IPS DF 6.9 (cell line): ENCODE results near the gene CCDC154.

ENCODE experiments used
- DNase-seq: peaks from one replicate; pipeline ENCODE4 v3.0.0-alpha.2; 2013; ENCODE audit warnings: low read depth, low spot score
- H3K27ac ChIP-seq: one replicate; pipeline ENCODE4 v1.5.1; 2013; ENCODE audit warnings: low read length, control low read depth
- H3K27me3 ChIP-seq: 2 replicates; pipeline ENCODE4 v1.6.1; 2013; ENCODE audit warnings: mild to moderate bottlenecking, low read length; ENCODE audit not compliant: control insufficient read depth, insufficient read depth
- H3K36me3 ChIP-seq: 2 replicates; pipeline ENCODE4 v1.6.1; 2013; ENCODE audit warnings: low read length; ENCODE audit not compliant: control insufficient read depth, insufficient read depth
- H3K4me1 ChIP-seq: 2 replicates; pipeline ENCODE4 v1.6.1; 2013; ENCODE audit warnings: low read length; ENCODE audit not compliant: control insufficient read depth, insufficient read depth
- H3K4me3 ChIP-seq: 2 replicates; pipeline ENCODE4 v1.5.1; 2013; ENCODE audit warnings: mild to moderate bottlenecking, low read length
- H3K9me3 ChIP-seq: 2 replicates; pipeline ENCODE4 v1.6.1; 2013; ENCODE audit warnings: low read length, inconsistent platforms; ENCODE audit not compliant: control insufficient read depth, insufficient read depth
- whole genome bisulfite sequencing: extraction: QIAGEN DNeasy Blood & Tissue Kit; methylation state at CpG from one replicate; pipeline ENCODE4 v1.1.7; 2013; ENCODE audit warnings: mixed read lengths, missing lambda C conversion rate; ENCODE audit not compliant: insufficient read length, insufficient coverage; 5-methylcytosine and 5-hydroxymethylcytosine counted together

CCDC154 gene

DNA sequence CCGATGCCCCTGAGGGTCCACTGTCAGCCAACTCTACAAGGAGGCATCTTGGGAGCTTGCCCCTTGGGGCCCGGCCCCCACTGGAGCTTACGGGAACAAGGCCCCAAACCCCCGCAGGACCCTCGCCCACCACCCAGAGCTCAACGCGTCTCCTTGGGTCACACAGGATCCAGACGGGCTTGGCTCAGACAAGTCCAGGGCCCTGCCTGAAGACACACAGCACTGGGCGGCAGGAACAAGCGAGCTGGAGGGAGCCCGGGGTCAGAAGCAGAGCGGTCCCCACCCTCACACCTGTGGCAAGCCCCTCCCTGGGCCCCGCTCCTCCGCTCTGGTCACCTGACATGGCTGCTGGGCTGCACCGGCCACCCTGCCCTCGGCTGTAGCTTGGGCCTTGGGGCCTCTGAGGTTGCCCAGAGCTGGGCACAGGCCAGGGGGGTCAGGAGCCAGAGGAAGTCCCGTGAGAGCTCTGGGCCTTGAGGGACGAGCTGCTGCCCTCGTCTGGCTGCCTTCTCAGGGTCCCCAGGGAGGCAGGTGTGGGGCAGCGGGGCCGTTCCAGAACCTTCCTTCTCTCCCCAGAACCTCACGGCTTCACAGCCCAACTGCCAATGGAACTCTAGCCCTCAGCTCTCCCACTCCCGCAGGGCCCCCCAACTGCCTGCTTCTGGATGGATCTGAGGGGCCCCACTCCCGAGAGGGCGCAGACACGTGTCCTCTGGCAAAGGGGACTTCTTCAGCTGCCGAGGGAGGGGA, at the start of gene CCDC154:
CCDC154 (minus strand) TSS at position 577 of the 750 bp plus-strand sequence; CDS start at position 343, 234 bp downstream.
- no CpG with 5 or more reads among the region's 27 CpGs for WGBS
- H3K27ac ChIP-seq, result no peak within 1 kb of the TSS
- peaks cover 2% of the 10 kb centered on the region; the same call in 1 of the 2 replicates for H3K4me1 ChIP-seq
- no peak for DNase-seq
- H3K9me3 ChIP-seq, result no peaks in the 10 kb centered on the region
- H3K4me3 ChIP-seq, result no peak within 1 kb of the TSS
- H3K36me3 ChIP-seq, result peaks cover 26% of the 10 kb centered on the region
- H3K27me3 ChIP-seq, result no peaks in the 10 kb centered on the region

DNA sequence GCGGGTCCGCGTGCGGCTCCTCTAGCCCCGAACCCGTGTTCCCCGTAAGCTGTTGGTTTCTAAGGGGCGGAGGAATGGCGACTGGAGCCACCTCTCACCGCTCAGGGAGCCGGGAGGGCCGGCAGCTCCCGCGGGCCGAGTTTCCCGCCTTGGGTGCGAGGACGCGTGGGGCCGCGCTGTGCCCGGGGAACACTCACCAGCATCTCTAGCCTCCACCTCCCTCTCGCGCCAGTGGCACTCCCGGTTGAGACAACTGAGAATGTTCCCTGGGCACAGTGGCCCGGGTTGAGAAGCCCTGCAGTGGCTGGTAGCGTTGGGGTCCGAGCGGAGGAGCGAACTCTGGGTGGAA, 49.4 kb upstream of the CCDC154 start:
- Histone ChIP-seq H3K4me3 (peak overlapping the region; percentile 88), H3K36me3 (peaks cover 30% of the 10 kb centered on the region), H3K27ac (no peak overlapping the region), H3K4me1 (no peaks in the 10 kb centered on the region), H3K27me3 (no peaks in the 10 kb centered on the region), H3K9me3 (no peaks in the 10 kb centered on the region)
- DNase-seq, result no peak
- WGBS, result no CpG with 5 or more reads among the region's 30 CpGs

DNA sequence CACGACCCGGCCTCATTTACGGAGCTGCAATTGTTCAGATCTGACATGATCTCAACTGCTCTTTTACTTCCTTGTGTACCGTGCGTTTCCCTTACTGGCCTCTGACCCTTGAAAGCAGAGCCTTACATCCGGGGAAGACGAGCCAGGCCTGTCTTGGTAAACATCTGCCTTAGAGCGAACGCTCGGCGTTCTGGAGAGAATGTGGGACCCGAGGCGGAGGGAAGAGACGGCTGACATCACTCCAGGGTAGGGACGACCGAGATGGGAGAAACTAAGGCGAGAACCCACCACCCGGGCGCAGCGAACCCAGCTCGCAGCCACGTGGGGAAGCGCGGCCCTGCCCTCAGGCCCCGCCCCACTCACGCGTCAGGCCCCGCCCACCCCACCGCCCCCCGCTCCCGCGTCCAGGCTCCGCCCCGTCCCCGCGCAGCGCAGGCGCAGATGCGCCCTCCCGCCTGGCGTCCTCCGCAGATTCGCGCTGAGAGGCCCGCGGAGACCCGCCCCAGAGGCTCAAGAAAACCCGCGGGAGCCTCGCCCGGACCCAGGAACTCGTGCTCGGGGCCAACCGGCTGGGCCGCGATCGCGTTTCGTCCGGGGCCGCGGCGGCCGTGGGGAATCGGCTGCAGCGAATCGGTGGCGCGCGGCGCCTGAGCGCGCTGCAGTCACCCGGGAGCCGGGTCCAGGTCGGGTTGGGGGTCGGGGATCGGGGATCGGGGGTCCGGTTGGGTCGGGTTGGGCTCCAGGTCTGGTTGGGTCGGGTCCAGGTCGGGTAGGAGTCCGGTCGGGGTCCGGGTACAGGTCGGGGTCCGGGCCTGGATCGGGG, 48.8 kb upstream of the CCDC154 start, which contains the start of gene TELO2:
TELO2 (plus strand) TSS at position 438 of the 823 bp plus-strand sequence. CDS start 922 bp downstream, outside the sequence.
- DNase-seq, result peak; percentile 47
- Histone ChIP-seq H3K36me3 (peaks cover 30% of the 10 kb centered on the region), H3K4me3 (peak within 1 kb of the TSS; percentile 88), H3K27ac (no peak within 1 kb of the TSS), H3K9me3 (no peaks in the 10 kb centered on the region), H3K27me3 (no peaks in the 10 kb centered on the region), H3K4me1 (no peaks in the 10 kb centered on the region)
- WGBS, result no CpG with 5 or more reads among the region's 89 CpGs

- no CpG with 5 or more reads among the region's 23 CpGs for WGBS
These were observed 47.9 kb upstream of the CCDC154 start for GRCh38 chr16:1492082-1492922.

GRCh38 chr16:1491327-1491726, 47.0 kb upstream of the CCDC154 start:
- no peak for DNase-seq
- H3K9me3 ChIP-seq, result no peaks in the 10 kb centered on the region
- H3K4me1 ChIP-seq, result no peaks in the 10 kb centered on the region
- peaks cover 17% of the 10 kb centered on the region for H3K36me3 ChIP-seq
- no peak overlapping the region for H3K27ac ChIP-seq
- H3K4me3 ChIP-seq, result no peak overlapping the region
- H3K27me3 ChIP-seq, result no peaks in the 10 kb centered on the region
- WGBS, result no CpG with 5 or more reads among the region's 12 CpGs

More at GRCh38 chr16:1492082-1492922, 47.9 kb upstream of the CCDC154 start:
- no peaks in the 10 kb centered on the region for H3K9me3 ChIP-seq
- H3K27me3 ChIP-seq, result no peaks in the 10 kb centered on the region
- no peaks in the 10 kb centered on the region for H3K4me1 ChIP-seq
- peak overlapping the region; percentile 54; the same call in 1 of the 2 replicates for H3K4me3 ChIP-seq
- no peak overlapping the region for H3K27ac ChIP-seq
- H3K36me3 ChIP-seq, result peaks cover 25% of the 10 kb centered on the region
- no peak for DNase-seq

DNA sequence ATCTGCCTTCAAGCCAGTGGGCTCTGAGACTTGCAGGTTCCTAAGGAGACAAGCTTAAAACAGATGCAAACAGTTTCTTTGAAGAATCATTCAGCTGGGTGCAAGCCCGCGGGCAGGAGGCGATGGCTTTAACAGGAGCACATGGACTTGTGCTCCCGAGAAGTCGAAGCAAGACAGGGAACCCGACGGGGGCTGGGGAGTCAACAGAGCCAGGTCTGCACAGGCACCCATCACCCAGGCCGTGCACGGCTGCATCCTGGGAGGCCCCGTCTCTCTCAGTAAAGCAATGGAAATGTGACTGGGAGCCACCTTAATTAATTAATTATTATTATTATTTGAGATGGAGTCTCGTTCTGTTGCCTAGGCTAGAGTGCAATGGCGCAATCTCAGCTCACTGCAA, 44.7 kb upstream of the CCDC154 start:
- H3K4me3 ChIP-seq, result no peak overlapping the region
- no peaks in the 10 kb centered on the region; the same call in 1 of the 2 replicates for H3K36me3 ChIP-seq
- no peak for DNase-seq
- no CpG with 5 or more reads among the region's 12 CpGs for WGBS
- H3K27ac ChIP-seq, result no peak overlapping the region
- no peaks in the 10 kb centered on the region for H3K4me1 ChIP-seq
- H3K27me3 ChIP-seq, result no peaks in the 10 kb centered on the region
- H3K9me3 ChIP-seq, result no peaks in the 10 kb centered on the region

DNA sequence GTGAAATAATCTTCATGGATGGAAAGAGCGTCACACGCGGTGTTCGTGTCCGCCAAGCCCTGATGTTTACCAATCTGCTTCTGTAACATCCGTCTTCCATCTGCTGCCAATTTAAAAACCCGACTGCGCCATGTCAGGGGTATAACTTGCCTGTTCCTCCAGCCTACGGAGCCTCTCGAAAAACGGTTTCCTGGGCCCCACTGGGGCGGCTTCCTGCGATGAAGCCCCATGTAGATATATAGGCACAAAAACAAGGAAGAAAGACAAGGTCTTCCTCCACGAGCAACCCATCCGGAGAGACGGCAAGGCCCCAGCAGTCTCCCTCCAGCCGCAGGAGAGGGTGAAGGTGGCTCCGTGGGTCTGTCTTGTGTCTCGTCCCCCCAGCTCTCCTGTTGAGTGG, 44.3 kb upstream of the CCDC154 start, which contains the start of gene PTX4:
PTX4 (minus strand) TSS at position 326 of the 400 bp plus-strand sequence; CDS start at position 291, 35 bp downstream.
- WGBS, result no CpG with 5 or more reads among the region's 19 CpGs
- DNase-seq, result no peak
- no peaks in the 10 kb centered on the region for H3K27me3 ChIP-seq
- no peaks in the 10 kb centered on the region for H3K9me3 ChIP-seq
- H3K27ac ChIP-seq, result no peak within 1 kb of the TSS
- no peak within 1 kb of the TSS for H3K4me3 ChIP-seq
- H3K4me1 ChIP-seq, result no peaks in the 10 kb centered on the region
- no peaks in the 10 kb centered on the region; the same call in 1 of the 2 replicates for H3K36me3 ChIP-seq

GRCh38 chr16:1488054-1488601, 43.8 kb upstream of the CCDC154 start:
- no CpG with 5 or more reads among the region's 24 CpGs for WGBS
- no peaks in the 10 kb centered on the region for H3K9me3 ChIP-seq
- no peaks in the 10 kb centered on the region for H3K27me3 ChIP-seq
- no peak for DNase-seq
- no peaks in the 10 kb centered on the region for H3K4me1 ChIP-seq
- H3K36me3 ChIP-seq, result no peaks in the 10 kb centered on the region
- H3K4me3 ChIP-seq, result no peak overlapping the region
- H3K27ac ChIP-seq, result no peak overlapping the region

- no peaks in the 10 kb centered on the region for H3K27me3 ChIP-seq
- no peak overlapping the region for H3K27ac ChIP-seq
- no CpG with 5 or more reads among the region's 39 CpGs for WGBS
- H3K4me3 ChIP-seq, result no peak overlapping the region
- H3K36me3 ChIP-seq, result no peaks in the 10 kb centered on the region
- no peaks in the 10 kb centered on the region for H3K4me1 ChIP-seq
- H3K9me3 ChIP-seq, result no peaks in the 10 kb centered on the region
- no peak for DNase-seq
These were observed 43.2 kb upstream of the CCDC154 start for GRCh38 chr16:1487395-1488053.
